Prostate gland (tissue), 2 donors: ENCODE measurements around the gene F12. TPM values are rescaled to one million over a fixed set of nuclear protein-coding genes. Genes with fewer than 3 reads are reported as not detected.

Experiments
- DNase-seq: peaks from one replicate; pipeline ENCODE4 v3.0.0-alpha.2; 2019; ENCODE audit warnings: low spot score
- H3K27ac ChIP-seq, 2 donors: fragments of 200-600 bp; sonication (generic); 2 replicates each; pipeline ENCODE4 v1.5.1; 2017 to 2019
- H3K27me3 ChIP-seq: fragments of 200-600 bp; sonication (generic); replicated peaks from 2 replicates; pipeline ENCODE4 v1.5.1; 2019; ENCODE audit not compliant: insufficient read depth
- H3K36me3 ChIP-seq, 2 donors: fragments of 200-600 bp; sonication (generic); 1 replicate in 1 of 2; 2 replicates in 1 of 2; pipeline versions ENCODE4 v1.5.1 to v1.8.1; 2017 to 2019
- H3K4me1 ChIP-seq: fragments of 200-600 bp; sonication (generic); replicated peaks from 2 replicates; pipeline ENCODE4 v1.5.1; 2019
- H3K4me3 ChIP-seq, 2 donors: fragments of 200-600 bp; sonication (generic); 2 replicates each; pipeline ENCODE4 v1.5.1; 2017 to 2019
- H3K9me3 ChIP-seq: fragments of 200-600 bp; sonication (generic); 2 replicates; pipeline ENCODE4 v1.5.1; 2017
- POLR2A ChIP-seq: fragments of 450-650 bp; IDR thresholded peaks from one replicate; pipeline ENCODE4 v1.6.1; 2016; ENCODE audit warnings: antibody characterized with exemption, mild to moderate bottlenecking
- POLR2AphosphoS5 ChIP-seq: sonication (generic); formaldehyde crosslinking; IDR thresholded peaks from one replicate; pipeline ENCODE4 v1.6.1; 2017; ENCODE audit warnings: antibody characterized with exemption
- WGBS: methylation state at CpG from one replicate; pipeline ENCODE4 v1.1.5; 2018; 5-methylcytosine and 5-hydroxymethylcytosine counted together
- intact Hi-C: fragments of 100-400 bp; cut with DNase I; formaldehyde crosslinking; loops from one replicate; pipeline ENCODE4 v1.14.2; 2022
- total RNA-seq, 2 donors: library from RNA; depleted of rRNA; stranded (reverse); fragments of >200 nt; gene quantifications; one replicate each; pipeline ENCODE4 v1.1.0, GENCODE V29; 2016
- TF ChIP-seq, protein P1 (sequence below), 4 experiments: fragments of 200-600 bp in 2 of 4; fragments of 450-650 bp in 2 of 4; sonication (generic) in 2 of 4; IDR thresholded peaks; 1 replicate in 3 of 4; 2 replicates in 1 of 4; pipeline ENCODE4 v1.5.1; 2016 to 2019; ENCODE audit warnings: antibody characterized with exemption in 4 of 4, mild to moderate bottlenecking in 2 of 4, moderate library complexity in 2 of 4

F12 gene
- total RNA-seq, 2 donors from 2014 or later = 0.74 to 2.6 TPM

GRCh38 chr5:177433658-177434217, 24.4 kb upstream of the F12 start:
- H3K9me3 ChIP-seq = no peaks in the 10 kb centered on the region
- H3K4me3 ChIP-seq = no peak overlapping the region
- 87% methylated on average over 29 of the region's 29 CpGs for WGBS
- H3K4me1 ChIP-seq = no peaks in the 10 kb centered on the region
- no peak overlapping the region for H3K27ac ChIP-seq
- TF ChIP-seq POLR2A = no peak
- TF ChIP-seq, protein P1, sequence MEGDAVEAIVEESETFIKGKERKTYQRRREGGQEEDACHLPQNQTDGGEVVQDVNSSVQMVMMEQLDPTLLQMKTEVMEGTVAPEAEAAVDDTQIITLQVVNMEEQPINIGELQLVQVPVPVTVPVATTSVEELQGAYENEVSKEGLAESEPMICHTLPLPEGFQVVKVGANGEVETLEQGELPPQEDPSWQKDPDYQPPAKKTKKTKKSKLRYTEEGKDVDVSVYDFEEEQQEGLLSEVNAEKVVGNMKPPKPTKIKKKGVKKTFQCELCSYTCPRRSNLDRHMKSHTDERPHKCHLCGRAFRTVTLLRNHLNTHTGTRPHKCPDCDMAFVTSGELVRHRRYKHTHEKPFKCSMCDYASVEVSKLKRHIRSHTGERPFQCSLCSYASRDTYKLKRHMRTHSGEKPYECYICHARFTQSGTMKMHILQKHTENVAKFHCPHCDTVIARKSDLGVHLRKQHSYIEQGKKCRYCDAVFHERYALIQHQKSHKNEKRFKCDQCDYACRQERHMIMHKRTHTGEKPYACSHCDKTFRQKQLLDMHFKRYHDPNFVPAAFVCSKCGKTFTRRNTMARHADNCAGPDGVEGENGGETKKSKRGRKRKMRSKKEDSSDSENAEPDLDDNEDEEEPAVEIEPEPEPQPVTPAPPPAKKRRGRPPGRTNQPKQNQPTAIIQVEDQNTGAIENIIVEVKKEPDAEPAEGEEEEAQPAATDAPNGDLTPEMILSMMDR (IDR thresholded peaks at IDR 0.05) = no peak
- no peak for TF ChIP-seq POLR2AphosphoS5
- no peaks in the 10 kb centered on the region for H3K27me3 ChIP-seq
- no peak for DNase-seq
- intact Hi-C loops = no loop called here
- peaks cover 13 to 31% of the 10 kb centered on the region in 2 donors for H3K36me3 ChIP-seq

GRCh38 chr5:177432839-177433657, 23.7 kb upstream of the F12 start:
- Histone ChIP-seq H3K27me3 (no peaks in the 10 kb centered on the region), H3K4me1 (no peaks in the 10 kb centered on the region), H3K9me3 (no peaks in the 10 kb centered on the region), H3K4me3 (no peak overlapping the region), H3K27ac (no peak overlapping the region), H3K36me3 (peaks cover 13 to 31% of the 10 kb centered on the region in 2 donors)
- DNase-seq = no peak
- WGBS = 89% methylated on average over 24 of the region's 25 CpGs
- intact Hi-C loops = no loop called here
- TF ChIP-seq POLR2A (no peak), POLR2AphosphoS5 (no peak)
- TF ChIP-seq, protein P1 (IDR thresholded peaks at IDR 0.05) = no peak

DNA sequence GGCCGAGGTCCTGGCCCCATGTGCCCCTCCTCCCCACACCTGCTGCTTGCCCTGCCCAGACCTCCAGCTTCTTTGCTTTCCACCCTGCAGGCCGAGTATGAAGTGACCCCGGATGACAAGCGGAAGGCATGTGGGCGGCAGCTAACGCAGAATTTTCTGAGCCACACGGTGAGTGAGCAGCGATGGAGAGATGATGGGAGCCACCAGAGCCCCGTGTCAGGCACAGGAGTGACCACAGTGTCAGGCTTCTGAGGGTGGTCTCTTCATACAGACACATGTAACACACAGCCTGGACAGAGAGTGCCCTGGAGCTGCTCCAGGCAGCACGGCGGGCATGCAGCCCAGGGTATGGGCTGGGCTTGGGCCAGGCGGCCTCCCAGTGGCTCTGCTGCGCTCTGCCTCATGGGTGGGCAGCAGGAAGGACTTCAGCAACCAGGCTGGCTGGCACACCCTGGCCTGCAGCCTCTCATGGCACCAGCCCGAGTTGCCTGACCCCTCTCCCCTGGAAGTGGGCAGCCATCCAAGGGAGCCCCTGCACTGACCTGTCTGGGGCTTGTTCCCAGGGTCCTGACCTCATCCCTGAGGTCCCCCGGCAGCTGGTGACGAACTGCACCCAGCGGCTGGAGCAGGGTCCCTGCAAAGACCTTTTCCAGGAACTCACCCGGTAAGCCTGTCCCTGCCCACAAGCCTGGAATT, 22.9 kb upstream of the F12 start:
- Histone ChIP-seq H3K4me1 (no peaks in the 10 kb centered on the region), H3K4me3 (no peak overlapping the region), H3K36me3 (peaks cover 13 to 31% of the 10 kb centered on the region in 2 donors), H3K27me3 (no peaks in the 10 kb centered on the region), H3K27ac (no peak overlapping the region), H3K9me3 (no peaks in the 10 kb centered on the region)
- DNase-seq = no peak
- WGBS = 81% methylated on average over 15 of the region's 18 CpGs
- TF ChIP-seq POLR2A = no peak
- TF ChIP-seq, protein P1 (IDR thresholded peaks at IDR 0.05) = no peak
- TF ChIP-seq POLR2AphosphoS5 = no peak
- intact Hi-C loops = no loop called here

- Histone ChIP-seq H3K27ac (no peak overlapping the region), H3K4me3 (no peak overlapping the region), H3K27me3 (no peaks in the 10 kb centered on the region), H3K9me3 (no peaks in the 10 kb centered on the region), H3K36me3 (peaks cover 13 to 29% of the 10 kb centered on the region in 2 donors), H3K4me1 (peaks cover 3% of the 10 kb centered on the region)
- TF ChIP-seq POLR2A = no peak
- TF ChIP-seq, protein P1 (IDR thresholded peaks at IDR 0.05) = no peak
- TF ChIP-seq POLR2AphosphoS5 = no peak
- intact Hi-C loops = no loop called here
- WGBS = 90% methylated on average over 24 of the region's 29 CpGs
- DNase-seq = no peak
Measured at GRCh38 chr5:177431317-177432142, 22.2 kb upstream of the F12 start.
